ENCODE data around the gene CTDP1.

CTDP1 gene

GRCh38 chr18:79755496-79756142 lies 76.0 kb downstream of the CTDP1 start:
- TF ChIP-seq, protein P1, sequence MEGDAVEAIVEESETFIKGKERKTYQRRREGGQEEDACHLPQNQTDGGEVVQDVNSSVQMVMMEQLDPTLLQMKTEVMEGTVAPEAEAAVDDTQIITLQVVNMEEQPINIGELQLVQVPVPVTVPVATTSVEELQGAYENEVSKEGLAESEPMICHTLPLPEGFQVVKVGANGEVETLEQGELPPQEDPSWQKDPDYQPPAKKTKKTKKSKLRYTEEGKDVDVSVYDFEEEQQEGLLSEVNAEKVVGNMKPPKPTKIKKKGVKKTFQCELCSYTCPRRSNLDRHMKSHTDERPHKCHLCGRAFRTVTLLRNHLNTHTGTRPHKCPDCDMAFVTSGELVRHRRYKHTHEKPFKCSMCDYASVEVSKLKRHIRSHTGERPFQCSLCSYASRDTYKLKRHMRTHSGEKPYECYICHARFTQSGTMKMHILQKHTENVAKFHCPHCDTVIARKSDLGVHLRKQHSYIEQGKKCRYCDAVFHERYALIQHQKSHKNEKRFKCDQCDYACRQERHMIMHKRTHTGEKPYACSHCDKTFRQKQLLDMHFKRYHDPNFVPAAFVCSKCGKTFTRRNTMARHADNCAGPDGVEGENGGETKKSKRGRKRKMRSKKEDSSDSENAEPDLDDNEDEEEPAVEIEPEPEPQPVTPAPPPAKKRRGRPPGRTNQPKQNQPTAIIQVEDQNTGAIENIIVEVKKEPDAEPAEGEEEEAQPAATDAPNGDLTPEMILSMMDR (IDR thresholded peaks at IDR 0.05; ENCODE audit: low read depth, low read length, missing control alignments) = no peak
- DNase-seq (ENCODE audit: low read depth) = no peak
- in situ Hi-C loops (cut with HindIII; ENCODE audit: low sequenced_read_pairs) = no loop called here
- H3K4me3 ChIP-seq (ENCODE audit: low read depth, low read length) = no peak overlapping the region

GRCh38 chr18:79756143-79756500 lies 76.5 kb downstream of the CTDP1 start:
- in situ Hi-C loops (cut with HindIII; ENCODE audit: low sequenced_read_pairs) = no loop called here

DNA sequence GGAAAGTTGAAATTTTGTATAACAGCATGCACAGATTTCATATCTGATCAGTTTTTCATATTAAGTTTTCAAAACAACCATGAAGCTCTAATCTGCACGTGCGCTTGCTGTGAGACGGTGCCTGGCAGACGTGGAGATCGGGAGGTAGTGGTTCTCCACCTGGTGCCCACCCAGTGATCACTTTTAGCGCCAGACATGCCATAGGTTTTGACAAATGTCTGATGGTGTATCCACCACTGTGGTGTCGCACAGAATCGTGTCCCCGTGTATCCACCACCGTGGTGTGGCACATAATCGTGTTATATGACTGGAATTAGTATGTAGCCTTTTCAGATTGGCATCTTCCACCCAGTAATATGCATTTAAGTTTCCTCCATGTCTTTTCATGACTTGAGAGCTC lies 77.2 kb downstream of the CTDP1 start:
- no peak overlapping the region for H3K4me3 ChIP-seq (ENCODE audit: low read depth, low read length)
- in situ Hi-C loops (cut with HindIII; ENCODE audit: low sequenced_read_pairs) = no loop called here
- TF ChIP-seq, protein P1 (IDR thresholded peaks at IDR 0.05; ENCODE audit: low read depth, low read length, missing control alignments) = no peak
- no peak for DNase-seq (ENCODE audit: low read depth)

More at GRCh38 chr18:79756143-79756500, 76.5 kb downstream of the CTDP1 start:
- TF ChIP-seq, protein P1 (IDR thresholded peaks at IDR 0.05; ENCODE audit: low read depth, low read length, missing control alignments) = no peak
- no peak for DNase-seq (ENCODE audit: low read depth)
- no peak overlapping the region for H3K4me3 ChIP-seq (ENCODE audit: low read depth, low read length)

DNA sequence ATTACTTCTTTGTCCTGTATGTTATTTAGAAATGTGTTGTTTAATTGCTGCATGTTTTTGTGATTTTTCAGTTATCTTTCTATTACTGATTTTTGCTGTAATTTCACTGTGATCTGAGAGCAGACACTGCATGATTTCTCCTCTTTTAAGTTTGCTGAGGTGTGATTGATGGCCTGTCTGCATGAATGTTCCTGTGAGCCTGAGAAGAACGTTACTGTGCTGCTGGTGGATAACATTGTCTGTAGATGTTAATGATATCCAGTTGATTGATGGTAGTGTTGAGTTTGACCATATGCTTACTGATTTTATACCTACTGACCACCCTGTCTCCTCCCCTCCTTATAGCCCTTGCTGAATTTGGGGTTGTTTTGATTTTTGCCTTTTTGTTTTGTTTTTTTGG lies 80.7 kb downstream of the CTDP1 start:
- TF ChIP-seq, protein P1 (IDR thresholded peaks at IDR 0.05; ENCODE audit: low read depth, low read length, missing control alignments) = no peak
- no peak overlapping the region for H3K4me3 ChIP-seq (ENCODE audit: low read depth, low read length)
- DNase-seq (ENCODE audit: low read depth) = no peak
- in situ Hi-C loops (cut with HindIII; ENCODE audit: low sequenced_read_pairs) = no loop called here

DNA sequence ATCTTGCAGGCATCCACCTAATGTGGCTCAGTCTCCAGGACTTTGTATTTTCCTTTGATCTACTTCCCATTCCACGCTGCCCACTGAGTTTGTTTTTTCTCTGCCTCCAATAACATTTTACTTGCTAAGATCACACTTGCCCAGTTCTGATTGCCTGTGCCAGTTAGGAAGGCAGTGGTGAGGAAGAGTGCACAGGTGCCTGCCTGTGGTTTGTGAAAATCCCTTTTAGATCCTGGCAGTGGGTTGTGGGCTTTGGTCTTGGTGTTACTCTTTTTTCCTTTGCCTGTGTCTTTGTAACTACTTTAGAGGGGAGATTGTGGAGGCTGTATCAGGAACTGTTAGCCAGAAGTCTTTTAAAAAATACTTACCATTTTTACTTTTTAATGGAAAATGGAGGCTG lies 81.3 kb downstream of the CTDP1 start:
- TF ChIP-seq, protein P1 (IDR thresholded peaks at IDR 0.05; ENCODE audit: low read depth, low read length, missing control alignments) = no peak
- DNase-seq (ENCODE audit: low read depth) = no peak
- no peak overlapping the region for H3K4me3 ChIP-seq (ENCODE audit: low read depth, low read length)
- in situ Hi-C loops (cut with HindIII; ENCODE audit: low sequenced_read_pairs) = no loop called here

GRCh38 chr18:79763407-79763806 lies 83.8 kb downstream of the CTDP1 start:
- H3K4me3 ChIP-seq (ENCODE audit: low read depth, low read length) = no peak overlapping the region
- no peak for DNase-seq (ENCODE audit: low read depth)
- TF ChIP-seq, protein P1 (IDR thresholded peaks at IDR 0.05; ENCODE audit: low read depth, low read length, missing control alignments) = no peak
- in situ Hi-C loops (cut with HindIII; ENCODE audit: low sequenced_read_pairs) = no loop called here

All from astrocyte of the cerebellum (primary cell).